Aorta (tissue), 5 donors: Measurements from ENCODE around the gene CENPL. TPM values are rescaled to one million over a fixed set of nuclear protein-coding genes. Genes with fewer than 3 reads are reported as not detected.

Experiments used
- ATAC-seq: fragments of 200-7000 bp; cut with Tn5 transposase; one replicate; pipeline ENCODE4 v1.9.1; 2022; ENCODE audit warnings: moderate library complexity; ENCODE audit not compliant: low FRiP score
- DNase-seq, 2 donors: peaks; one replicate each; pipeline ENCODE4 v3.0.0-alpha.2; 2020
- H3K27ac ChIP-seq, 2 donors: one replicate each; pipeline ENCODE4 v1.5.1; 2013; ENCODE audit warnings: low read length in 2 of 2, mild to moderate bottlenecking in 2 of 2, moderate library complexity in 2 of 2, control low read depth in 1 of 2, inconsistent platforms in 1 of 2, low read depth in 1 of 2
- H3K27me3 ChIP-seq, 2 donors: one replicate each; pipeline ENCODE4 v1.6.1; 2013; ENCODE audit warnings: control low read depth in 1 of 2, low read length in 1 of 2, mild to moderate bottlenecking in 1 of 2, moderate library complexity in 1 of 2; ENCODE audit not compliant: insufficient read depth in 2 of 2, control insufficient read depth in 1 of 2
- H3K36me3 ChIP-seq, 2 donors: one replicate each; pipeline ENCODE4 v1.6.1; 2013; ENCODE audit warnings: control low read depth in 1 of 2, low read length in 1 of 2, mild to moderate bottlenecking in 1 of 2; ENCODE audit not compliant: insufficient read depth in 2 of 2, control insufficient read depth in 1 of 2
- H3K4me1 ChIP-seq, 2 donors: one replicate each; pipeline ENCODE4 v1.6.1; 2013; ENCODE audit warnings: low read length in 2 of 2, control low read depth in 1 of 2, mild to moderate bottlenecking in 1 of 2, moderate library complexity in 1 of 2; ENCODE audit not compliant: insufficient read depth in 2 of 2, control insufficient read depth in 1 of 2
- H3K4me3 ChIP-seq, 2 donors: one replicate each; pipeline ENCODE4 v1.5.1; 2013; ENCODE audit warnings: low read length in 2 of 2, control low read depth in 1 of 2, mild to moderate bottlenecking in 1 of 2
- H3K9me3 ChIP-seq: one replicate; pipeline ENCODE4 v1.6.1; 2013; ENCODE audit warnings: mild to moderate bottlenecking, low read length; ENCODE audit not compliant: control insufficient read depth
- WGBS, 2 donors: extraction: QIAGEN DNeasy Blood & Tissue Kit; methylation state at CpG; one replicate each; pipeline ENCODE4 v1.1.7; 2013; 5-methylcytosine and 5-hydroxymethylcytosine counted together
- intact Hi-C, 2 donors: fragments of 100-400 bp; cut with DNase I; formaldehyde crosslinking; loops; one replicate each; pipeline versions ENCODE4 v1.14.2 to v1.15.0; 2022
- long read RNA-seq, 2 donors: library from polyadenylated mRNA; unstranded; transcript quantifications; one replicate each; pipeline ENCODE4 v2.0.0, GENCODE V29; 2020 to 2021
- polyA plus RNA-seq, 2 donors: library from polyadenylated mRNA; stranded (reverse); fragments of 200-250 nt; gene quantifications; one replicate each; pipeline ENCODE4 v1.2.3, GENCODE V29; 2013
- total RNA-seq, 2 donors: library from RNA; stranded (reverse); fragmentation: NEBNext Ultra II Directional; extraction: Animal tissue kit (Norgen Biotek cat#: 25700); gene quantifications; one replicate each; pipeline ENCODE4 v1.2.1, GENCODE V29; 2021
- donor health status: healthy with polysubstance abuse.
- donor health status: Bipolar disorder and iron deficiency.
- donor health status: DM: no; HTN: no; CAD: no.
- donor health status: DM: no; HTN: no; CAD: no.
- donor health status: DM: yes; HTN: yes; CAD: no.

Gene CENPL
- total RNA-seq (1 to 10 TPM; 4.5 to 4.8 TPM), polyA plus RNA-seq (1 to 10 TPM; 1.9 to 5.9 TPM)
- long read RNA-seq, donor 1, transcript CENPL-208 (2 exons, 2,473 nt) = major isoform, 6 of 17 reads
- long read RNA-seq, donor 1, partial matches to known transcripts = 0 of 17 reads
- long read RNA-seq, donor 1, other reads (novel, unspliced or antisense) = 10 of 17 reads
- long read RNA-seq, donor 2, partial matches to known transcripts = 1 of 3 reads
- long read RNA-seq, donor 2, other reads (novel, unspliced or antisense) = 0 of 3 reads

GRCh38 chr1:173824315-173825081 is at the start of gene CENPL, which contains the start of gene DARS2:
TSS of gene CENPL (minus strand) at chr1:173824883. CDS start at chr1:173811299, 13,584 bp downstream.
TSS of gene DARS2 (plus strand) at chr1:173824673. CDS start at chr1:173825230, 557 bp downstream.
- peaks cover 0 to 2% of the 10 kb centered on the region in 2 donors for H3K4me1 ChIP-seq
- H3K36me3 ChIP-seq = no peaks in the 10 kb centered on the region
- intact Hi-C loops = loop anchor here (2.0 to 5.0 kb wide), 4 partner anchors 44 to 407 kb away; partner anchors contain the start of genes PRDX6 (in 1 of the 2) and ZBTB37 (in 1 of the 2)
- DNase-seq = peak; percentile 98
- peak; percentile 100 for ATAC-seq
- H3K27me3 ChIP-seq = no peaks in the 10 kb centered on the region
- peak within 1 kb of the TSS; percentile 53 to 98 for H3K4me3 ChIP-seq
- no peaks in the 10 kb centered on the region for H3K9me3 ChIP-seq
- 0% methylated on average over 55 of the region's 55 CpGs for WGBS, 2 donors
- H3K27ac ChIP-seq = peak within 1 kb of the TSS; percentile 46 to 92

GRCh38 chr1:173871500-173871899 is 46.8 kb upstream of the CENPL start:
- no peak for ATAC-seq
- 71 to 90% methylated on average over 2 of the region's 2 CpGs for WGBS, 2 donors
- Histone ChIP-seq H3K4me3 (no peak overlapping the region), H3K27me3 (no peaks in the 10 kb centered on the region), H3K9me3 (no peaks in the 10 kb centered on the region), H3K36me3 (no peaks in the 10 kb centered on the region), H3K27ac (no peak overlapping the region), H3K4me1 (peaks cover 0 to 2% of the 10 kb centered on the region in 2 donors)
- intact Hi-C loops = no loop called here
- no peak for DNase-seq

GRCh38 chr1:173871091-173871490 is 46.4 kb upstream of the CENPL start:
- H3K27ac ChIP-seq = no peak overlapping the region
- no peaks in the 10 kb centered on the region for H3K36me3 ChIP-seq
- intact Hi-C loops = no loop called here
- no peak for DNase-seq
- H3K4me1 ChIP-seq = peaks cover 0 to 4% of the 10 kb centered on the region in 2 donors
- no peak overlapping the region for H3K4me3 ChIP-seq
- ATAC-seq = no peak
- WGBS, 2 donors = 88 to 93% methylated on average over 5 of the region's 5 CpGs
- H3K27me3 ChIP-seq = no peaks in the 10 kb centered on the region
- no peaks in the 10 kb centered on the region for H3K9me3 ChIP-seq

GRCh38 chr1:173870252-173871075 is 45.8 kb upstream of the CENPL start:
- Histone ChIP-seq H3K27me3 (no peaks in the 10 kb centered on the region), H3K9me3 (no peaks in the 10 kb centered on the region), H3K4me1 (peaks cover 0 to 4% of the 10 kb centered on the region in 2 donors), H3K36me3 (no peaks in the 10 kb centered on the region), H3K4me3 (no peak overlapping the region), H3K27ac (no peak overlapping the region)
- DNase-seq (no peak), ATAC-seq (no peak)
- intact Hi-C loops = no loop called here
- 88 to 91% methylated on average over 15 of the region's 15 CpGs for WGBS, 2 donors

- H3K27me3 ChIP-seq = no peaks in the 10 kb centered on the region
- peaks cover 0 to 4% of the 10 kb centered on the region in 2 donors for H3K4me1 ChIP-seq
- H3K36me3 ChIP-seq = peaks cover 0 to 3% of the 10 kb centered on the region in 2 donors
- peak overlapping the region in 1 of 2 donors; percentile 68 for H3K27ac ChIP-seq
- no peaks in the 10 kb centered on the region for H3K9me3 ChIP-seq
- no peak for ATAC-seq
- peak overlapping the region; percentile 30 to 84 for H3K4me3 ChIP-seq
- intact Hi-C loops = loop anchor here in 1 of 2 donors (2.0 to 10.0 kb wide), 4 partner anchors 44 to 392 kb away; partner anchors contain the start of genes CENPL, DARS2, KLHL20 and PRDX6
- DNase-seq = no peak
- WGBS, 2 donors = 0 to 1% methylated on average over 5 of the region's 5 CpGs
Measured at GRCh38 chr1:173869021-173869359, 44.3 kb upstream of the CENPL start.

- peaks cover 0 to 3% of the 10 kb centered on the region in 2 donors for H3K36me3 ChIP-seq
- H3K4me3 ChIP-seq = peak within 1 kb of the TSS; percentile 66 to 84
- intact Hi-C loops = loop anchor here in 1 of 2 donors (2.0 to 10.0 kb wide), 4 partner anchors 44 to 391 kb away; partner anchors contain the start of genes CENPL, DARS2, KLHL20 and PRDX6
- no peaks in the 10 kb centered on the region for H3K27me3 ChIP-seq
- peak; percentile 91 to 94 for DNase-seq
- WGBS, 2 donors = 1% methylated on average over 39 to 53 of the region's 53 CpGs
- ATAC-seq = peak; percentile 84
- H3K4me1 ChIP-seq = peaks cover 0 to 4% of the 10 kb centered on the region in 2 donors
- H3K27ac ChIP-seq = peak within 1 kb of the TSS; percentile 62 to 87
- H3K9me3 ChIP-seq = no peaks in the 10 kb centered on the region
Measured at GRCh38 chr1:173868266-173869020, 43.8 kb upstream of the CENPL start, which contains the start of gene ZBTB37. TSS of gene ZBTB37 (plus strand) at chr1:173868380. CDS start at chr1:173870226, 1,846 bp downstream.

GRCh38 chr1:173867753-173868265 is 43.1 kb upstream of the CENPL start, which contains the start of gene GAS5:
TSS of gene GAS5 (minus strand) at chr1:173867989.
- ATAC-seq = peak; percentile 98
- DNase-seq = peak; percentile 99 to 100
- WGBS, 2 donors = 0 to 1% methylated on average over 26 to 30 of the region's 30 CpGs
- peak within 1 kb of the TSS; percentile 62 to 87 for H3K27ac ChIP-seq
- H3K4me3 ChIP-seq = peak within 1 kb of the TSS; percentile 66 to 84
- peaks cover 1 to 3% of the 10 kb centered on the region in 2 donors for H3K36me3 ChIP-seq
- intact Hi-C loops = loop anchor here in 1 of 2 donors (2.0 to 10.0 kb wide), 4 partner anchors 43 to 391 kb away; partner anchors contain the start of genes CENPL, DARS2, KLHL20 and PRDX6
- peaks cover 0 to 4% of the 10 kb centered on the region in 2 donors for H3K4me1 ChIP-seq
- H3K27me3 ChIP-seq = no peaks in the 10 kb centered on the region
- H3K9me3 ChIP-seq = no peaks in the 10 kb centered on the region
